ENCODE results near the gene PREX1. TPM values are rescaled to one million over a fixed set of nuclear protein-coding genes. Genes with fewer than 3 reads are reported as not detected.
A peak's percentile ranks its signal among the peaks of the same experiment; 100 is the strongest.

Gene PREX1
- total and polyA plus RNA-seq, 2 donors (not counting 1 experiment from before 2014, with no cell fraction given), result 1.0 to 3.1 TPM

DNA sequence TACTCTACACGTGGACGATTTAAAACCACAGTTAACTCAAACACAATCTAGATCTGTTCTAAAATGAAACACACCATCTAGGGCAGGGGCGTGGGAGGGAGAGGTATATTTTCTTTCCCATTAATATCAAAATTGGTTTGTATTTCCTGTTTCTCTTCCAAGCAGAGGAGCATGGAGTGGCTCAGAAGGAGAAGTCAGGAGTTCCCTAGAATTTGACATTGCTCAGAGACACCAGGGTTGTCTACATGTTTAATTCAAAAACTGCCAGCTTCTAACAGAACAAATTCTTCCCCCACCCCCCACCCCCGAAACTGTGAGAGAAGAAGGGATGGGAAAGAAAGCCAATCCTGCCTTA lies 2.3 kb downstream of the PREX1 start:
- Histone ChIP-seq H3K9me3 (ENCODE audit: control insufficient read depth, insufficient read depth, low read depth, low read length) (no peaks in the 10 kb centered on the region), H3K27ac (ENCODE audit: insufficient read depth, low read length) (no peak overlapping the region), H3K4me3 (replicated peaks in 1 of 4; ENCODE audit: control extremely low read depth in 1 of 4, insufficient read depth in 1 of 4, low read depth in 3 of 4, low read length in 4 of 4) (no peak overlapping the region), H3K36me3 (ENCODE audit: control insufficient read depth, insufficient read depth, low read length) (no peaks in the 10 kb centered on the region), H2AFZ (ENCODE audit: low read length) (no peak overlapping the region), H3K4me1 (ENCODE audit: control insufficient read depth, extremely low read depth, insufficient read depth, low read length) (no peaks in the 10 kb centered on the region), H4K20me1 (ENCODE audit: control insufficient read depth, extremely low read depth, insufficient read depth, low read length) (no peaks in the 10 kb centered on the region), H3K4me2 (ENCODE audit: extremely low read depth, insufficient read depth, low read length) (no peak overlapping the region), H3K27me3 (ENCODE audit: control insufficient read depth, insufficient read depth, low read length) (no peaks in the 10 kb centered on the region), H3K79me2 (ENCODE audit: control insufficient read depth, insufficient read depth, low read length) (no peaks in the 10 kb centered on the region), H3K9ac (ENCODE audit: insufficient read depth, low read length) (no peak overlapping the region)
- DNase-seq (ENCODE audit: low read depth in 2 of 2), result no peak
- TF ChIP-seq, protein P1, sequence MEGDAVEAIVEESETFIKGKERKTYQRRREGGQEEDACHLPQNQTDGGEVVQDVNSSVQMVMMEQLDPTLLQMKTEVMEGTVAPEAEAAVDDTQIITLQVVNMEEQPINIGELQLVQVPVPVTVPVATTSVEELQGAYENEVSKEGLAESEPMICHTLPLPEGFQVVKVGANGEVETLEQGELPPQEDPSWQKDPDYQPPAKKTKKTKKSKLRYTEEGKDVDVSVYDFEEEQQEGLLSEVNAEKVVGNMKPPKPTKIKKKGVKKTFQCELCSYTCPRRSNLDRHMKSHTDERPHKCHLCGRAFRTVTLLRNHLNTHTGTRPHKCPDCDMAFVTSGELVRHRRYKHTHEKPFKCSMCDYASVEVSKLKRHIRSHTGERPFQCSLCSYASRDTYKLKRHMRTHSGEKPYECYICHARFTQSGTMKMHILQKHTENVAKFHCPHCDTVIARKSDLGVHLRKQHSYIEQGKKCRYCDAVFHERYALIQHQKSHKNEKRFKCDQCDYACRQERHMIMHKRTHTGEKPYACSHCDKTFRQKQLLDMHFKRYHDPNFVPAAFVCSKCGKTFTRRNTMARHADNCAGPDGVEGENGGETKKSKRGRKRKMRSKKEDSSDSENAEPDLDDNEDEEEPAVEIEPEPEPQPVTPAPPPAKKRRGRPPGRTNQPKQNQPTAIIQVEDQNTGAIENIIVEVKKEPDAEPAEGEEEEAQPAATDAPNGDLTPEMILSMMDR (conservative IDR thresholded peaks at IDR 0.05 in 1 of 2, IDR thresholded peaks at IDR 0.05 in 1 of 2; ENCODE audit: low read depth in 1 of 2, low read length in 2 of 2), result no peak

DNA sequence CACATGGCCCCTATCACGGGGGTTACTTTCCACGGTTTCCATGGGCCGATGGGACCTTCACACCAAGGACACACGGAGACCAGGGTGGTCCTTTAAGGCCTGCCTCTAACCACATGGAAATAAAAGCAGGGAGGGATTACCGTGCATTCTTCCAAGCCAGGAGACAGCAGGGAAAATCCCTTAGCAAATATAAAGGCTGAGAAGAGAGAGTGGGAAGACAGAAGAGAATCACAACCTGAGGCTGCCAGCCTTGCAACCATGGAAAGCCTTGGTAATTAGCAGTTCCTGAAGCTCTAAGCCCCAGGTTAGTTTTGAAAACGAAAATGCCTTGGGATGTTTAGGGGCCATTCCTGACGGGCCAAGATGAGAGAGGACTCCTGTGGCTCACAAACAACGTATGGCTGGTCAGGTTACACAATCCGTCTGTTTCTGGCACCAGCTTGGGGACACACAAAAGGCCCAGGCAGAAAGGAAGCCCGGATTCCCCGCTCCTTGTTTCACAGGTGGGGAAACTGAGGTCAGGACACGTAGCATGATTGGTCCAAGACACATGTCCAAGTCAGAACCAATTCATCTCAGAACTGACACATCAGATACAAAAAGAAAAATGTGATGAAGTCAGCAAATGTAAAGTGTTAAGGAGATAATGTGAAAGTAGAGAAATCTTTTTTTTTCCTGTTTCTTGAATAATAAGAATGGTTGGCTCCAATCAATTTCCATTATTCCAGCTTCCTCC lies 2.8 kb downstream of the PREX1 start:
- no peaks in the 10 kb centered on the region for H3K79me2 ChIP-seq (ENCODE audit: control insufficient read depth, insufficient read depth, low read length)
- H3K4me3 ChIP-seq (replicated peaks in 1 of 4; ENCODE audit: control extremely low read depth in 1 of 4, insufficient read depth in 1 of 4, low read depth in 3 of 4, low read length in 4 of 4), result no peak overlapping the region
- H3K27ac ChIP-seq (ENCODE audit: insufficient read depth, low read length), result no peak overlapping the region
- H2AFZ ChIP-seq (ENCODE audit: low read length), result no peak overlapping the region
- no peaks in the 10 kb centered on the region for H4K20me1 ChIP-seq (ENCODE audit: control insufficient read depth, extremely low read depth, insufficient read depth, low read length)
- TF ChIP-seq, protein P1 (conservative IDR thresholded peaks at IDR 0.05 in 1 of 2, IDR thresholded peaks at IDR 0.05 in 1 of 2; ENCODE audit: low read depth in 1 of 2, low read length in 2 of 2), result no peak
- no peak for TF ChIP-seq EZH2 (IDR thresholded peaks at IDR 0.05; ENCODE audit: low read length, missing control alignments)
- H3K9ac ChIP-seq (ENCODE audit: insufficient read depth, low read length), result no peak overlapping the region
- no peaks in the 10 kb centered on the region for H3K27me3 ChIP-seq (ENCODE audit: control insufficient read depth, insufficient read depth, low read length)
- no peak overlapping the region for H3K4me2 ChIP-seq (ENCODE audit: extremely low read depth, insufficient read depth, low read length)
- no peak for DNase-seq (ENCODE audit: low read depth in 2 of 2)
- H3K9me3 ChIP-seq (ENCODE audit: control insufficient read depth, insufficient read depth, low read depth, low read length), result no peaks in the 10 kb centered on the region
- no peaks in the 10 kb centered on the region for H3K4me1 ChIP-seq (ENCODE audit: control insufficient read depth, extremely low read depth, insufficient read depth, low read length)
- H3K36me3 ChIP-seq (ENCODE audit: control insufficient read depth, insufficient read depth, low read length), result no peaks in the 10 kb centered on the region

DNA sequence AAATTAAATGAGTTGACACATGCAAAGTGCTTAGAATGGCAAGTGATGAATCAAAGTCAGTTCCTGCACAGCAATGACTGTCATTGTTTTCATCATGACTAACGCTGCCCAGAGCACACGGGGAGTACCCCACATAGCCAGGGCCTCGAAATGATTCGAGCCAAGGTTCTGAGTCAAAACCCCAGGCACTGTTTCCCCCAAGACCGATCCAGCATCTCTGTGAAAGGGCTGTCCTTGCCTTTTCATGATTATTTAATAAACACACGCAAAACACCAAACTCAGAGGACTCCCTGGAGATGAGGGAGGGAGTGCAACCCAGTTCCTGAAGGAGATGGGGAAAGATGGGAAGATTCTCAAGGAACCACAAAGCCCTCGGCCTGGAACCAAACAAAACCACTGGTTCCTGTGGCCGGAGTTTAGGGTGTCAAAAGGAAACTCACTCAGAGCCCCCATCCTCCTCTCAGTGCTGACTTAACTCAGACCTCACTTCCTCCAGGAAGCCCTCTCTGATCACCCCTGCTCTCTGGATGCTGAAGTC lies 3.8 kb downstream of the PREX1 start:
- H3K27ac ChIP-seq (ENCODE audit: insufficient read depth, low read length), result no peak overlapping the region
- no peak overlapping the region for H3K4me3 ChIP-seq (replicated peaks in 1 of 4; ENCODE audit: control extremely low read depth in 1 of 4, insufficient read depth in 1 of 4, low read depth in 3 of 4, low read length in 4 of 4)
- no peaks in the 10 kb centered on the region for H4K20me1 ChIP-seq (ENCODE audit: control insufficient read depth, extremely low read depth, insufficient read depth, low read length)
- no peak overlapping the region for H3K9ac ChIP-seq (ENCODE audit: insufficient read depth, low read length)
- H3K4me2 ChIP-seq (ENCODE audit: extremely low read depth, insufficient read depth, low read length), result no peak overlapping the region
- no peaks in the 10 kb centered on the region for H3K36me3 ChIP-seq (ENCODE audit: control insufficient read depth, insufficient read depth, low read length)
- TF ChIP-seq EZH2 (IDR thresholded peaks at IDR 0.05; ENCODE audit: low read length, missing control alignments), result no peak
- TF ChIP-seq, protein P1 (conservative IDR thresholded peaks at IDR 0.05 in 1 of 2, IDR thresholded peaks at IDR 0.05 in 1 of 2; ENCODE audit: low read depth in 1 of 2, low read length in 2 of 2), result no peak
- H2AFZ ChIP-seq (ENCODE audit: low read length), result no peak overlapping the region
- H3K4me1 ChIP-seq (ENCODE audit: control insufficient read depth, extremely low read depth, insufficient read depth, low read length), result no peaks in the 10 kb centered on the region
- H3K9me3 ChIP-seq (ENCODE audit: control insufficient read depth, insufficient read depth, low read depth, low read length), result no peaks in the 10 kb centered on the region
- peak; percentile 27 to 83 for DNase-seq (ENCODE audit: low read depth in 2 of 2)
- no peaks in the 10 kb centered on the region for H3K27me3 ChIP-seq (ENCODE audit: control insufficient read depth, insufficient read depth, low read length)
- no peaks in the 10 kb centered on the region for H3K79me2 ChIP-seq (ENCODE audit: control insufficient read depth, insufficient read depth, low read length)

Data from fibroblast of lung (primary cell).